ENCODE data around the gene LGALS7.
"Not testable (repeated sequence)": the region's sequence is repeated elsewhere in the genome, so short reads cannot be mapped to it uniquely, and the experiment has no call there.

The LGALS7 gene

GRCh38 chr19:38801359-38802095 is 28.2 kb upstream of the LGALS7 start:
- no peak for DNase-seq
- Histone ChIP-seq H3K36me3 (no peaks in the 10 kb centered on the region), H3K27ac (no peak overlapping the region), H3K9me3 (ENCODE audit: severe bottlenecking) (no peaks in the 10 kb centered on the region), H3K4me3 (ENCODE audit: low read depth, low read length) (no peak overlapping the region), H3K27me3 (ENCODE audit: insufficient read depth, low read depth, severe bottlenecking) (no peaks in the 10 kb centered on the region)
- no peak for TF ChIP-seq CTCF (IDR thresholded peaks at IDR 0.05; ENCODE audit: low read depth, low read length)

- H3K36me3 ChIP-seq: no peaks in the 10 kb centered on the region
- H3K27me3 ChIP-seq (ENCODE audit: insufficient read depth, low read depth, severe bottlenecking): no peaks in the 10 kb centered on the region
- no peak for TF ChIP-seq CTCF (IDR thresholded peaks at IDR 0.05; ENCODE audit: low read depth, low read length)
- H3K27ac ChIP-seq: no peak overlapping the region
- no peak overlapping the region for H3K4me3 ChIP-seq (ENCODE audit: low read depth, low read length)
- no peak for DNase-seq
- H3K9me3 ChIP-seq (ENCODE audit: severe bottlenecking): no peaks in the 10 kb centered on the region
Measured at GRCh38 chr19:38800577-38801347, 27.4 kb upstream of the LGALS7 start.

GRCh38 chr19:38799104-38799503 is 25.8 kb upstream of the LGALS7 start:
- H3K4me3 ChIP-seq (ENCODE audit: low read depth, low read length): no peak overlapping the region
- no peak for TF ChIP-seq CTCF (IDR thresholded peaks at IDR 0.05; ENCODE audit: low read depth, low read length)
- no peaks in the 10 kb centered on the region for H3K9me3 ChIP-seq (ENCODE audit: severe bottlenecking)
- no peaks in the 10 kb centered on the region for H3K36me3 ChIP-seq
- H3K27ac ChIP-seq: no peak overlapping the region
- H3K27me3 ChIP-seq (ENCODE audit: insufficient read depth, low read depth, severe bottlenecking): no peaks in the 10 kb centered on the region
- no peak for DNase-seq

GRCh38 chr19:38797781-38798180 is 24.5 kb upstream of the LGALS7 start:
- not testable (repeated sequence) for H3K27me3 ChIP-seq (ENCODE audit: insufficient read depth, low read depth, severe bottlenecking); H3K4me3 ChIP-seq (ENCODE audit: low read depth, low read length); H3K27ac ChIP-seq; DNase-seq; H3K36me3 ChIP-seq; H3K9me3 ChIP-seq (ENCODE audit: severe bottlenecking)

GRCh38 chr19:38796154-38796553 is 22.8 kb upstream of the LGALS7 start:
- Histone ChIP-seq H3K27ac (no peak overlapping the region), H3K9me3 (ENCODE audit: severe bottlenecking) (no peaks in the 10 kb centered on the region), H3K36me3 (no peaks in the 10 kb centered on the region), H3K4me3 (ENCODE audit: low read depth, low read length) (no peak overlapping the region), H3K27me3 (ENCODE audit: insufficient read depth, low read depth, severe bottlenecking) (no peaks in the 10 kb centered on the region)
- no peak for TF ChIP-seq CTCF (IDR thresholded peaks at IDR 0.05; ENCODE audit: low read depth, low read length)
- DNase-seq: no peak

GRCh38 chr19:38795549-38795948 is 22.2 kb upstream of the LGALS7 start:
- no peaks in the 10 kb centered on the region for H3K9me3 ChIP-seq (ENCODE audit: severe bottlenecking)
- no peak overlapping the region for H3K27ac ChIP-seq
- TF ChIP-seq CTCF (IDR thresholded peaks at IDR 0.05; ENCODE audit: low read depth, low read length): no peak
- no peaks in the 10 kb centered on the region for H3K27me3 ChIP-seq (ENCODE audit: insufficient read depth, low read depth, severe bottlenecking)
- no peaks in the 10 kb centered on the region for H3K36me3 ChIP-seq
- no peak overlapping the region for H3K4me3 ChIP-seq (ENCODE audit: low read depth, low read length)
- DNase-seq: no peak
